ENCODE data around the gene ADAD2.

ADAD2 gene

DNA sequence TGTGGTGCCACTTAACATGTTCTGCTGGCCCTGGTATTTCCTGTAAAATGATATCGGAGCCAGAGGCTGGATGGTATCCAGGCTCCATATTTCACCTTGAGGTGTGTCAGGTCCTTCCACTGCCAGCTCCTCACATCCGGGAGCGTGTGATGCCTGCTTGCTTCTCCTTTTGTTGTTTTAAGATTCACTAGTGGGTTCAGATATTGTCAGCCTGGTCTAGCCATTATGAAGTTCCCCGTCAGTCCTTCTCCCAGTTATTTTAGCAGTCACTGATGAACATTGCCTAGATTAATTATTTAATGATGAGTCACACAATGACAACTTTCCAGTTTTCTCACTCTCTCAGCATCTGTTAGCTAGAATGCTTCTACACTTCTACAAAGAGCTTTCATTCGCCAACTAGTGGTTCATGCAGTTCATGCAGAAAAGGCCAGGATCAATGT, 34.6 kb upstream of the ADAD2 start:
- H3K4me3 ChIP-seq (ENCODE audit: low read depth in 1 of 2, low read length in 2 of 2) = no peak overlapping the region
- H3K9me3 ChIP-seq (ENCODE audit: control insufficient read depth in 1 of 2, low read length in 2 of 2) = no peaks in the 10 kb centered on the region
- H3K36me3 ChIP-seq (ENCODE audit: control insufficient read depth in 1 of 2, insufficient read depth in 2 of 2, low read length in 2 of 2) = no peaks in the 10 kb centered on the region
- no peaks in the 10 kb centered on the region for H3K4me1 ChIP-seq (ENCODE audit: control insufficient read depth in 1 of 2, insufficient read depth in 2 of 2, low read length in 2 of 2)
- H3K27ac ChIP-seq (ENCODE audit: low read depth, low read length) = no peak overlapping the region
- H3K9ac ChIP-seq (ENCODE audit: low read depth in 1 of 2, low read length in 2 of 2) = no peak overlapping the region
- H3K27me3 ChIP-seq (ENCODE audit: control insufficient read depth in 1 of 2, insufficient read depth in 2 of 2, low read length in 2 of 2) = peaks cover 0 to 8% of the 10 kb centered on the region in 2 donors

DNA sequence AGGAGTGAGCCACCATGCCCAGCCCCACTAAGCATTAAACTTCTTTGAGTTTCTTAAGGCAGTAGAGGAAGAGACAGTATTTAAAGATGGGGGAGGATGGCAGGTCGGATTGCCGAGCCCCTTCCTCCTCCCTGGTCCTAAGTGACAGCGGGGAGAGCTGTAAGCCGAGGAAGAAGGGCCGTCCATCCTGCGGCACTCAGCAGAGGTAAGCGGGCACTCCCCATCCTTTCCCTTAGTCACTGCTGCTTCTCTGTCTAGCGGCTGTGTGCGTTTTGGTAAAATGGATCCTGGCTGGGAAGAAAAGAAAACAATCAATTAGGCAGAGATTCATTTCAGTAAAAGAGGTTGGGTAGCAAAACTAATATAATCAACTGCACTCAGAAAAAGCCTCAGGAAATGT, 31.9 kb upstream of the ADAD2 start:
- Histone ChIP-seq H3K36me3 (ENCODE audit: control insufficient read depth in 1 of 2, insufficient read depth in 2 of 2, low read length in 2 of 2) (no peaks in the 10 kb centered on the region), H3K4me1 (ENCODE audit: control insufficient read depth in 1 of 2, insufficient read depth in 2 of 2, low read length in 2 of 2) (no peaks in the 10 kb centered on the region), H3K4me3 (ENCODE audit: low read depth in 1 of 2, low read length in 2 of 2) (no peak overlapping the region), H3K9me3 (ENCODE audit: control insufficient read depth in 1 of 2, low read length in 2 of 2) (no peaks in the 10 kb centered on the region), H3K27me3 (ENCODE audit: control insufficient read depth in 1 of 2, insufficient read depth in 2 of 2, low read length in 2 of 2) (peaks cover 0 to 8% of the 10 kb centered on the region in 2 donors), H3K9ac (ENCODE audit: low read depth in 1 of 2, low read length in 2 of 2) (no peak overlapping the region), H3K27ac (ENCODE audit: low read depth, low read length) (no peak overlapping the region)

- H3K4me3 ChIP-seq (ENCODE audit: low read depth in 1 of 2, low read length in 2 of 2) = no peak overlapping the region
- H3K27me3 ChIP-seq (ENCODE audit: control insufficient read depth in 1 of 2, insufficient read depth in 2 of 2, low read length in 2 of 2) = peaks cover 0 to 8% of the 10 kb centered on the region in 2 donors
- H3K4me1 ChIP-seq (ENCODE audit: control insufficient read depth in 1 of 2, insufficient read depth in 2 of 2, low read length in 2 of 2) = no peaks in the 10 kb centered on the region
- no peaks in the 10 kb centered on the region for H3K36me3 ChIP-seq (ENCODE audit: control insufficient read depth in 1 of 2, insufficient read depth in 2 of 2, low read length in 2 of 2)
- no peak overlapping the region for H3K27ac ChIP-seq (ENCODE audit: low read depth, low read length)
- no peak overlapping the region for H3K9ac ChIP-seq (ENCODE audit: low read depth in 1 of 2, low read length in 2 of 2)
- H3K9me3 ChIP-seq (ENCODE audit: control insufficient read depth in 1 of 2, low read length in 2 of 2) = no peaks in the 10 kb centered on the region
These were observed 31.2 kb upstream of the ADAD2 start for GRCh38 chr16:84159800-84160199.

- Histone ChIP-seq H3K9me3 (ENCODE audit: control insufficient read depth in 1 of 2, low read length in 2 of 2) (no peaks in the 10 kb centered on the region), H3K27ac (ENCODE audit: low read depth, low read length) (no peak overlapping the region), H3K4me1 (ENCODE audit: control insufficient read depth in 1 of 2, insufficient read depth in 2 of 2, low read length in 2 of 2) (no peaks in the 10 kb centered on the region)
These were observed 29.9 kb upstream of the ADAD2 start for GRCh38 chr16:84161037-84161436.

GRCh38 chr16:84161801-84162200, 29.2 kb upstream of the ADAD2 start:
- Histone ChIP-seq H3K27ac (ENCODE audit: low read depth, low read length) (no peak overlapping the region), H3K4me3 (ENCODE audit: low read depth in 1 of 2, low read length in 2 of 2) (no peak overlapping the region), H3K9me3 (ENCODE audit: control insufficient read depth in 1 of 2, low read length in 2 of 2) (no peaks in the 10 kb centered on the region), H3K9ac (ENCODE audit: low read depth in 1 of 2, low read length in 2 of 2) (no peak overlapping the region), H3K27me3 (ENCODE audit: control insufficient read depth in 1 of 2, insufficient read depth in 2 of 2, low read length in 2 of 2) (peaks cover 0 to 8% of the 10 kb centered on the region in 2 donors), H3K36me3 (ENCODE audit: control insufficient read depth in 1 of 2, insufficient read depth in 2 of 2, low read length in 2 of 2) (no peaks in the 10 kb centered on the region), H3K4me1 (ENCODE audit: control insufficient read depth in 1 of 2, insufficient read depth in 2 of 2, low read length in 2 of 2) (no peaks in the 10 kb centered on the region)

More at GRCh38 chr16:84161037-84161436, 29.9 kb upstream of the ADAD2 start:
- no peak overlapping the region for H3K4me3 ChIP-seq (ENCODE audit: low read depth in 1 of 2, low read length in 2 of 2)
- H3K27me3 ChIP-seq (ENCODE audit: control insufficient read depth in 1 of 2, insufficient read depth in 2 of 2, low read length in 2 of 2) = peaks cover 0 to 8% of the 10 kb centered on the region in 2 donors
- no peaks in the 10 kb centered on the region for H3K36me3 ChIP-seq (ENCODE audit: control insufficient read depth in 1 of 2, insufficient read depth in 2 of 2, low read length in 2 of 2)
- no peak overlapping the region for H3K9ac ChIP-seq (ENCODE audit: low read depth in 1 of 2, low read length in 2 of 2)

DNA sequence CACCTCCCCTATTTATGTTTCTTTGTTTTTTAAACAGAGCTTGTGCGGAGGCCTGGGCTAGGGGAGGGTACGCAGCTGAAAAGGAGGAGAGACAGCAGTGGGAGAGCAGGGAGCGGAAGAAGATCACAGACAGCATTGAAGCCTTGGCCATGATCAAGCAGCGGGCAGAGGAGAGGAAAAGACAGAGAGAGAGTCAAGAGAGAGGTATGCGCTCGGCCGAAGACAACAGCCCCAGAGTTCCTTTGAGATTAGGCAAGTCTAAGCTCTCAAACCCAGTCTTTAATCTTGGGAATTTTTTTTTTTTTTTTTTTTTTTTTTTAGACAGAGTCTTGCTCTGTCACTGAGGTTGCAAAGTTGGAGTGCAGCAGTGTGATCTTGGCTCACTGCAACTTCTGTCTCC, 25.2 kb upstream of the ADAD2 start:
- H3K27me3 ChIP-seq (ENCODE audit: control insufficient read depth in 1 of 2, insufficient read depth in 2 of 2, low read length in 2 of 2) = no peaks in the 10 kb centered on the region
- H3K9me3 ChIP-seq (ENCODE audit: control insufficient read depth in 1 of 2, low read length in 2 of 2) = no peaks in the 10 kb centered on the region
- H3K9ac ChIP-seq (ENCODE audit: low read depth in 1 of 2, low read length in 2 of 2) = no peak overlapping the region
- no peaks in the 10 kb centered on the region for H3K4me1 ChIP-seq (ENCODE audit: control insufficient read depth in 1 of 2, insufficient read depth in 2 of 2, low read length in 2 of 2)
- no peaks in the 10 kb centered on the region for H3K36me3 ChIP-seq (ENCODE audit: control insufficient read depth in 1 of 2, insufficient read depth in 2 of 2, low read length in 2 of 2)
- H3K27ac ChIP-seq (ENCODE audit: low read depth, low read length) = no peak overlapping the region
- H3K4me3 ChIP-seq (ENCODE audit: low read depth in 1 of 2, low read length in 2 of 2) = no peak overlapping the region

GRCh38 chr16:84166796-84167695, 23.9 kb upstream of the ADAD2 start:
- no peaks in the 10 kb centered on the region for H3K27me3 ChIP-seq (ENCODE audit: control insufficient read depth in 1 of 2, insufficient read depth in 2 of 2, low read length in 2 of 2)

DNA sequence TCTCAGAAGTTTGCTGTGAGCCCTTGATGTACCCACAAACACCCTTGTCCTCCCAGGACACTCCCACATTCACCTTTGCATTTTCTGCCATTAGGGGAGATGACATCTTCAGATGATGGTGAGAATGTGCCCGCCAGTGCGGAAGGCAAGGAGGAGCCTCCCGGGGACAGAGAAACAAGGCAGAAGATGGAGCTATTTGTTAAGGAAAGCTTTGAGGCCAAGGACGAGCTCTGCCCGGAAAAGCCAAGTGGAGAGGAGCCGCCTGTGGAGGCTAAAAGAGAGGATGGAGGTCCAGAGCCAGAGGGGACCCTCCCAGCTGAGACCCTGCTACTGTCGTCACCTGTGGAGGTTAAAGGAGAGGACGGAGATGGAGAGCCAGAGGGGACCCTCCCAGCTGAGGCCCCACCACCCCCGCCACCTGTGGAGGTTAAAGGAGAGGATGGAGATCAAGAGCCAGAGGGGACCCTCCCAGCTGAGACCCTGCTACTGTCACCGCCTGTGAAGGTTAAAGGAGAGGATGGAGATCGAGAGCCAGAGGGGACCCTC, 21.1 kb upstream of the ADAD2 start:
- H3K9ac ChIP-seq (ENCODE audit: low read depth in 1 of 2, low read length in 2 of 2) = no peak overlapping the region
- H3K27ac ChIP-seq (ENCODE audit: low read depth, low read length) = no peak overlapping the region
- no peak overlapping the region for H3K4me3 ChIP-seq (ENCODE audit: low read depth in 1 of 2, low read length in 2 of 2)
- H3K9me3 ChIP-seq (ENCODE audit: control insufficient read depth in 1 of 2, low read length in 2 of 2) = no peaks in the 10 kb centered on the region
- no peaks in the 10 kb centered on the region for H3K36me3 ChIP-seq (ENCODE audit: control insufficient read depth in 1 of 2, insufficient read depth in 2 of 2, low read length in 2 of 2)
- H3K4me1 ChIP-seq (ENCODE audit: control insufficient read depth in 1 of 2, insufficient read depth in 2 of 2, low read length in 2 of 2) = no peaks in the 10 kb centered on the region
- no peaks in the 10 kb centered on the region for H3K27me3 ChIP-seq (ENCODE audit: control insufficient read depth in 1 of 2, insufficient read depth in 2 of 2, low read length in 2 of 2)

More at GRCh38 chr16:84166796-84167695, 23.9 kb upstream of the ADAD2 start:
- Histone ChIP-seq H3K27ac (ENCODE audit: low read depth, low read length) (no peak overlapping the region), H3K4me1 (ENCODE audit: control insufficient read depth in 1 of 2, insufficient read depth in 2 of 2, low read length in 2 of 2) (no peaks in the 10 kb centered on the region), H3K36me3 (ENCODE audit: control insufficient read depth in 1 of 2, insufficient read depth in 2 of 2, low read length in 2 of 2) (no peaks in the 10 kb centered on the region), H3K4me3 (ENCODE audit: low read depth in 1 of 2, low read length in 2 of 2) (no peak overlapping the region), H3K9ac (ENCODE audit: low read depth in 1 of 2, low read length in 2 of 2) (no peak overlapping the region), H3K9me3 (ENCODE audit: control insufficient read depth in 1 of 2, low read length in 2 of 2) (no peaks in the 10 kb centered on the region)

DNA sequence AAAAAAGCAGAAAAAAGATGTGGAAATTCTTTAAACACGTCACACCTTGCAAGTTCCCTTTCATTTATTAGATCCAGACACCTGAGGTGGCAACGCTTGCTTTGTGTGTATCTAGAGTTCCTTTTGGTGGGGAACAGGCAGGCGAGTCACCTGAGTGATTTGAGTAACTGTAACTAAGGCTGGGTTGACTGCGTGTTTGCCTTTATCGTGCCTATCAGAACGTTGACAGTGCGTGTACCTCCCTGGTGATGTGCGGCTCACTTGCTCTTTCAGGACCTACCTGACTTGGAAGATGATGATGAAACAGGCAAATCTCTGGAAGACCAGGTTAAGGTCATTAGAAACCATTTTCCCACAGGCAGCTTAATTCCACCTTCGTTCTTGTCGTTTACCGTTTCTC, 16.6 kb upstream of the ADAD2 start:
- H3K4me1 ChIP-seq (ENCODE audit: control insufficient read depth in 1 of 2, insufficient read depth in 2 of 2, low read length in 2 of 2) = peaks cover 18 to 25% of the 10 kb centered on the region in 2 donors
- H3K27me3 ChIP-seq (ENCODE audit: control insufficient read depth in 1 of 2, insufficient read depth in 2 of 2, low read length in 2 of 2) = no peaks in the 10 kb centered on the region
- no peaks in the 10 kb centered on the region for H3K9me3 ChIP-seq (ENCODE audit: control insufficient read depth in 1 of 2, low read length in 2 of 2)
- no peak overlapping the region for H3K9ac ChIP-seq (ENCODE audit: low read depth in 1 of 2, low read length in 2 of 2)
- H3K4me3 ChIP-seq (ENCODE audit: low read depth in 1 of 2, low read length in 2 of 2) = no peak overlapping the region
- no peak overlapping the region for H3K27ac ChIP-seq (ENCODE audit: low read depth, low read length)
- H3K36me3 ChIP-seq (ENCODE audit: control insufficient read depth in 1 of 2, insufficient read depth in 2 of 2, low read length in 2 of 2) = peaks cover 6 to 11% of the 10 kb centered on the region in 2 donors

DNA sequence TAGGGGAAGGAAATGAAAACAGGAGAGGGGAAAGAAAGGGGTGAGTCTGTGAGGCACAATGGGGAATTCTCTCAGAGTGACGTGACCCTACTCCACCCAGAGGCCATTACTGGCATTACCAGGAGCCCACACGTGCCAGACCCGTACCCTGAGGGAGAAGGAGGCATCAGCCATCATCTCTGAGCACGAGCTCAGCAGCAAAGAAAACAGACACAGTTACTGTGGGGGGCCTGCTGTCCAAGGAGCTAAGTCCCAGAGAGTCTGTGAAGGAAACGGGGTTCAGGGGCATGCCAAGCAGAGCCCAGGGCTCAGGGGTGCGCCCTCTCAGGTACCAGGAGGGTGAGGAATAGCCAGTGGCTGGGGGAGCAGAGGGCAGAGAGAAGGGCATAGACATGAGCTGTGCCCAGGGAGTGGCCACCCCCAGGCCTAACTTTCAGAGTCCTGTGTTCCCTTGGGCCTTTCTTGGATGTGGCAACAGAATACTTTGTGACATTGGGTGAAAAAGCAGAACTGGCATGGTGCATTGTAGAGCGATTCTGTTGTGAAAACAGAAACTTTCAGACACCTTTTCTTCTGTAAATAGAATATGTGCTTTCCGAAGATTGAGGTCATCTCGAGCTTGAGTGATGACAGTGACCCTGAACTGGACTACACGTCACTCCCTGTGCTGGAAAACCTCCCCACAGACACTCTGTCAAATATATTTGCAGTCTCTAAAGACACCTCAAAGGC, 15.4 kb upstream of the ADAD2 start:
- Histone ChIP-seq H3K9me3 (ENCODE audit: control insufficient read depth in 1 of 2, low read length in 2 of 2) (no peaks in the 10 kb centered on the region), H3K4me1 (ENCODE audit: control insufficient read depth in 1 of 2, insufficient read depth in 2 of 2, low read length in 2 of 2) (peaks cover 18 to 25% of the 10 kb centered on the region in 2 donors), H3K9ac (ENCODE audit: low read depth in 1 of 2, low read length in 2 of 2) (no peak overlapping the region), H3K27ac (ENCODE audit: low read depth, low read length) (no peak overlapping the region), H3K36me3 (ENCODE audit: control insufficient read depth in 1 of 2, insufficient read depth in 2 of 2, low read length in 2 of 2) (peaks cover 8 to 15% of the 10 kb centered on the region in 2 donors), H3K4me3 (ENCODE audit: low read depth in 1 of 2, low read length in 2 of 2) (no peak overlapping the region), H3K27me3 (ENCODE audit: control insufficient read depth in 1 of 2, insufficient read depth in 2 of 2, low read length in 2 of 2) (no peaks in the 10 kb centered on the region)
